ENCODE measurements around the gene LAMA1. TPM values are rescaled to one million over a fixed set of nuclear protein-coding genes. Genes with fewer than 3 reads are reported as not detected.

LAMA1 gene
- total RNA-seq, 1 donor from 2014 or later = not detected

GRCh38 chr18:6934859-6935258 lies 182.7 kb downstream of the LAMA1 start:
- Histone ChIP-seq H3K27ac (replicated peaks) (no peak overlapping the region), H3K4me1 (no peaks in the 10 kb centered on the region), H3K36me3 (no peaks in the 10 kb centered on the region), H3K27me3 (ENCODE audit: low read depth) (peaks cover 33% of the 10 kb centered on the region), H3K9me3 (replicated peaks) (no peaks in the 10 kb centered on the region), H3K4me3 (no peak overlapping the region)
- intact Hi-C loops (cut with micrococcal nuclease) = no loop called here
- no peak for TF ChIP-seq CTCF (IDR thresholded peaks at IDR 0.05; ENCODE audit: borderline replicate concordance)
- DNase-seq = no peak

- Histone ChIP-seq H3K27ac (replicated peaks) (no peak overlapping the region), H3K36me3 (no peaks in the 10 kb centered on the region), H3K4me3 (no peak overlapping the region), H3K4me1 (no peaks in the 10 kb centered on the region), H3K9me3 (replicated peaks) (no peaks in the 10 kb centered on the region), H3K27me3 (ENCODE audit: low read depth) (no peaks in the 10 kb centered on the region)
- intact Hi-C loops (cut with micrococcal nuclease) = no loop called here
- no peak for DNase-seq
- no peak for TF ChIP-seq CTCF (IDR thresholded peaks at IDR 0.05; ENCODE audit: borderline replicate concordance)
Observed at GRCh38 chr18:6929370-6930102, 188.1 kb downstream of the LAMA1 start.

GRCh38 chr18:6928359-6928758 lies 189.2 kb downstream of the LAMA1 start:
- DNase-seq = no peak
- Histone ChIP-seq H3K36me3 (no peaks in the 10 kb centered on the region), H3K27ac (replicated peaks) (no peak overlapping the region), H3K4me3 (no peak overlapping the region), H3K27me3 (ENCODE audit: low read depth) (no peaks in the 10 kb centered on the region), H3K9me3 (replicated peaks) (no peaks in the 10 kb centered on the region), H3K4me1 (no peaks in the 10 kb centered on the region)
- intact Hi-C loops (cut with micrococcal nuclease) = no loop called here
- no peak for TF ChIP-seq CTCF (IDR thresholded peaks at IDR 0.05; ENCODE audit: borderline replicate concordance)

- Histone ChIP-seq H3K4me3 (no peak overlapping the region), H3K4me1 (no peaks in the 10 kb centered on the region), H3K27ac (replicated peaks) (no peak overlapping the region), H3K9me3 (replicated peaks) (no peaks in the 10 kb centered on the region), H3K27me3 (ENCODE audit: low read depth) (no peaks in the 10 kb centered on the region), H3K36me3 (no peaks in the 10 kb centered on the region)
- intact Hi-C loops (cut with micrococcal nuclease) = no loop called here
- no peak for TF ChIP-seq CTCF (IDR thresholded peaks at IDR 0.05; ENCODE audit: borderline replicate concordance)
- DNase-seq = no peak
Observed at GRCh38 chr18:6927153-6927552, 190.4 kb downstream of the LAMA1 start.

GRCh38 chr18:6923220-6923619 lies 194.4 kb downstream of the LAMA1 start:
- intact Hi-C loops (cut with micrococcal nuclease) = no loop called here
- Histone ChIP-seq H3K4me3 (no peak overlapping the region), H3K9me3 (replicated peaks) (no peaks in the 10 kb centered on the region), H3K4me1 (no peaks in the 10 kb centered on the region), H3K27ac (replicated peaks) (no peak overlapping the region), H3K36me3 (no peaks in the 10 kb centered on the region), H3K27me3 (ENCODE audit: low read depth) (peaks cover 18% of the 10 kb centered on the region)
- TF ChIP-seq CTCF (IDR thresholded peaks at IDR 0.05; ENCODE audit: borderline replicate concordance) = no peak
- DNase-seq = no peak
